ENCODE data around the gene LUC7L2. TPM values are rescaled to one million over a fixed set of nuclear protein-coding genes. Genes with fewer than 3 reads are reported as not detected.
"Not testable (repeated sequence)": the region's sequence is repeated elsewhere in the genome, so short reads cannot be mapped to it uniquely, and the experiment has no call there.

LUC7L2 gene, protein sequence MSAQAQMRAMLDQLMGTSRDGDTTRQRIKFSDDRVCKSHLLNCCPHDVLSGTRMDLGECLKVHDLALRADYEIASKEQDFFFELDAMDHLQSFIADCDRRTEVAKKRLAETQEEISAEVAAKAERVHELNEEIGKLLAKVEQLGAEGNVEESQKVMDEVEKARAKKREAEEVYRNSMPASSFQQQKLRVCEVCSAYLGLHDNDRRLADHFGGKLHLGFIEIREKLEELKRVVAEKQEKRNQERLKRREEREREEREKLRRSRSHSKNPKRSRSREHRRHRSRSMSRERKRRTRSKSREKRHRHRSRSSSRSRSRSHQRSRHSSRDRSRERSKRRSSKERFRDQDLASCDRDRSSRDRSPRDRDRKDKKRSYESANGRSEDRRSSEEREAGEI
- total RNA-seq = 66.7 TPM

DNA sequence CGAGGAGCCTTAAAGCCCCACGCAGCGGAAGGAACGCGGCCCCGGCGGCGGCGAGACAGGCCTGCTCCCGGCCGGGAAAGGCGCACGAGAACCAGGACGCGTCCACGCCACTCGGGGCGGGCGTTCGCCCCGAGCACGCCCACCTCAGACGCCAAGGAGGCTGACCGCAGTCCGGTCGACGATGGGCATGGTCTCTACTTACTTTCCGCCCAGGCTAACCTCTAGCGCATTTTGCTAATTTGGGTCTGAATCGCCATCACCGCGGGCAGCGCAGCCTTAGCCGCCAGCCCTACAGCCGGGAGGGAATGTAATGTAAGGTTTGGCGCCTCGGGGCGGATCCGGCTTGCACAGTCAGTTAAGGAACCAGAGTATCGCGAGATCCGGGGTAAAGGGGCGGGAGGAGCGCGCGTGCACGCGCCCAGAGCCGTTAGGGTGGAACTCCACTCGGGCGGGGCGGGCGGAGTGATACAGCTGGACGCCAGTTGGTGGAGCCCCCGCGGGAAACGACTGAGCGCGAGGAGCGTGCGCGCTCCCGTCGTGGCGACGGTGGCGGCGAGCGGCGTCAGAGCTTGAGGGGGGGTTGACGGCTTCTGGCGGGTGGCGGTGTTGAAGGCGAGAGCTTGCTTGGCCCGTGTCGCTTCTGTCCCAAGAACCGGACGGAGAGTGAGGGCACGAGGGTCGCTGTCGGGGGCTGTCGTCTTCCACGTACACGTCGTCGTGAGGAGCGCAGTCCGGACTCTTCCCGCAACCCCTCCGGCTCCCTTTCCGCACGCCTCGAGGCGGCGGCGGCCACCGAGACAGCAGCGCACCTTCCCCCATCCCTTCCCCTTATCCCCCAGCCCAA is at the start of gene LUC7L2:
TSS of gene LUC7L2 (plus strand) at position 529 of the 844 bp plus-strand sequence. CDS start 368 bp downstream, outside the sequence.
- peak; percentile 99 for DNase-seq

DNA sequence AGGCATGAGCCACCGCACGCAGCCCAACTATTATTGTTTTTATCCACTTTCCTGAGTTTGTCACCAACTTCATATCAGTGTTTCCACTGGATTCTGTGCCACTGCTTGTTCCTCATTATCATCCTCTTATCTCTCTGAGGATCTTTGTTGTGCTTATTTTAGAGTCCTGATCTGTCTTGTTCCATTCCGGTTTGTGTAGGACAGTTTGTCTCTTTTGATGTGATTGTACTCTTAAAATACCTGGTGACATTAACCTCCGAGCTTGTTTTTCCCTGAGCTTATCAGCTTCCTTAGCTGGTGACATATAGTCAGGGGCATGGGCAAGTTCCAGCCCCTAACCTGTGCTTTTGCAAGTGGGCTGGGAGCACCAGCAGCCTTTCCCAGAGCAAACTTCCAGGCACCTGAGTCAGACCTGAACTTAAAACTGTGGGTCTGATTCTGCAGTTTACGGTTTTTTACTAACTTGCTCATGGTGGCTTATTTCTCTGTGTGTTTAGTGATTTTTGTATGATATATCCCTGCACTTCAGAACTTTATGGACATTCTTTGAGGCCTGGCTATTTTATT is 41.7 kb upstream of the LUC7L2 start:
- DNase-seq = no peak

DNA sequence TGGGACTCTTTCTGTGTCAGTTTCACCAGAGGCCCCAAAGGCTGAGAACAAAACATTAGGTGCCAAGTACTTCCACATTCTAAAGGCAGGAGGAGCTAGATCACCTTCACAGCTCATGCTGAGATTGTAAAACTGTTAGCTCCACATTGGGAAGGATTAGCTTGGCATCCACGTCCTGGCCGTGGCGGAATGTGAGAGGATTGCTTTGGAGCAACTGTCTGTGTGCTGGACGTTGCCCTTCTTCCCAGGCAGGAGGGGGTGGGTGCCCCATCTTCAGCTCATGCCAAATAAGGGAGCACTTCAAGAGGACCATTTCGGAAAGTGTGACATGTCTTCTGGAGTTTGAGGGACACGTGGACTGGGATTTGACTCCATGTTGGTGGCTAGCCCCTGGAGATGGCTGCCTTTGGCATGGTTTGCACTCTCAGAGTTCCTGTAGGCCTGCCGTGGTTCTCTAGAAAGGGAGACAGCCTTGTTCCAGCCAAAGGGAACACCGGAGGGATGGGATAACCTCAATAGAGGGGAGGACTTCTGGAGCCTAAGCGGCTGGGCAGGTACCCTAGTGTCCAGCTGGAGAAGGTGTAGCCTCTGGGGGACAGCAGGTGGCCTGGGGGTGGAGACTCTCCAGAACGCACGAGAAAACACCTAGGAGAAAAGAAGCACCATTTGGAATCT is 38.5 kb upstream of the LUC7L2 start:
- DNase-seq = peak; percentile 26

DNA sequence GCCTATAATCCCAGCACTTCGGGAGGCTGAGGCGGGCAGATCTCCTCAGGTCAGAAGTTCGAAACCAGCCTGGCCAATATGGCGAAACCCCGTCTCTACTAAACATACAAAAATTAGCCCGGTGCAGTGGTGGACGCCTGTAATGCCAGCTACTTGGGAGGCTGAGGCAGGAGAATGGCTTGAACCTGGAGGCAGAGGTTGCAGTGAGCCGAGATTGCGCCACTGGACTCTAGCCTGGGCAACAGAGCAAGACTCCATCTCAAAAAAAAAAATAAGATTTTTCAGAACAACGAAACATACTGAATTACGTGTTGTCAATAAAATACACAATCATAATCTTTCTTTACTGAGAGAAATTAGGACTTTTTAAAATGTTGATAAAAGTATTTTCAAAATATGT is 35.0 kb upstream of the LUC7L2 start:
- DNase-seq = not testable (repeated sequence)

DNA sequence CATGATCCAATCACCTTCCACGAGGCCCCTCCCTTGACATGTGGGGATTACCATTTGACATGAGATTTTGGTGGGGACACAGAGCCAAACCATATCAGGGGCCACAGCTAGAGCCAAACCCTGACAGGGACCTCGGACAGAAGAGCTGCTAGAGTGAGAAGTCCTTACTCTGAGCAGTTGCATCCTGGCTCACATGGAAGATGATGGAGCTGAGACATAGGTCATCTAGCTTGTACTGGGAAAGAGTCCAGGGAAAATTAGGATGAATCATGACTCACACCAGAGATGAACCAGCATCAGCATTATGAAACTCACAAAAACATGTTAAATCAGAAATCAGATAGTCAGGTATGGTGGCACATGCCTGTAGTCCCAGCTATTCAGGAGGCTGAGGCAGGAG is 31.3 kb upstream of the LUC7L2 start:
- DNase-seq = no peak

DNA sequence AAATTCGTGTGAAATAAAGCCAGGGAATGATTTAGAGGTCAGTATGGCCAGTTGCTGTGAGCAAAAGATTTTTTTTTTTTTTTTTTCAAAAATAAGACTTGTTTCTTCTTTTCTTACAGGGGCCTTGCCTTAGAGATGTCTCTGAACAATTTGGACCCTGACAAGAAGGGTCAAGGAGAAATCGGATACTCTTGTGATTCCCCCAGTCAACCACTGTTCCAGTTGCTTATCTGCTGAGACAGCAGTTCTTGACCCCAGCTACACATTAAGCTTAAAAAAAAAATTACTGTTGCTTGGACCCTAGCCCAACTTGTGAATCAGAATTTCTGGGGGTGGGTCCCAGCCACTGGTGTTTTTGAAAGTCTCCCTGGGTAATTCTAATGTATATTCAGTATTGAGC is 30.6 kb upstream of the LUC7L2 start:
- no peak for DNase-seq

DNA sequence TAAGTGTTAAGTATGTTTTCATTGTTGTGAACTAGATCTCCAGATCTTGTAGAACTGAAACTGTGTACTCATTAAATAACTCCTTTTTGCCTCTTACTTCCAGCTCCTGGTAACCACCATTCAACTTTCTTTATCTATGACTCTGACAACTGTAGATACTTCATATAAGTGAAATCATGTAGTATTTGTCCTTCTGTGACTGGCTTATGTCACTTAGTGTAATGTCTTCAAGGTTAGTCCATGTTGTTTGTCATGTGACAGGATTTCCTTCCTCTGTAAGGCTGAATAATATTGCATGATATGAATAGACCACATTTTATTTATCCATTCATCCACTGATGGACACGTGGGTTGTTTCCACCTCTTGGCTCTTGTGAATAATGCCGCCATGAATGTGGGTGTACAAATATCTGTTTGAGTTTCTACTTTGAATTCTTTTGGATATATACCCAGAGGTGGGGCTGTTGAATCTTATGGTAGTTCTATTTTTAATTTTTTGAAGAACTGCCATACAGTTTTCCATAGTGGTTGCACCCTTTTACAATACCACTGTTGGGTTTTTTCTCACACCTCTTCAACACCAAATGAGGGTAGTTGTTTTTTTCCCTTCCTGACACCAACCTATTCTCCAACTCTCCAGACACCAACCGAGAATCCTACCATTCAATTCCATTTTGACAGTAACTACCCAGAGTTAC is 29.2 kb upstream of the LUC7L2 start:
- DNase-seq = no peak

DNA sequence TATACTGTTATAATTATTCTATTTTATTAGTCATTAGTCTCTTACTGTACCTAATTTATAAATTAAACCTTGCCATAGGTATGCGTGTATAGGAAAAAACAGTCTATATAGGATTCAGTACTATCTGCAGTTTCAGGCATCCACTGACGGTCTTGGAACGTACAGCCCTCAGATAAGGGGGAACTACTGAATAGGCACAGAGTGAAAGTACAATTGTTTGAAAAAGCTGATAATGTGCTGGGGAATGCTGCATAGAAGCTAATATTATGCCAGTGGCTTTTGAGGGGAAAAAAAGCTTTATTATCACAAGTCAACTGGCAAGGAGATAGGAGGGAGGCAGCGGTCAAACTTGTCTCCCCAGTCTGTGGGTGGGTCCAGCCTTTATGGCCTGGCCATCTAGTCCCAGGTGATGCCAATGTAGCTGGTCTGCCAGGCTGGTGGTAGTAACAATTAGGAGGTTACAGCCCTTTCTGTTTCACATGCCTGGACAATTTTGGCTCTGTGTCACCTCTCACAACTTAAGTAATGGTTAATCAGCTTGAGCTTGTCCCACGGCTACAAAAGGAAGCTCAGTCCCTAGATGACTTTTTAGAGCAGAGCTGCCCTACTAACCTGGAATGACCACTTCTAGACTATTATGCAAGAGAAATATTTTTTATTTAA is 26.9 kb upstream of the LUC7L2 start:
- no peak for DNase-seq

DNA sequence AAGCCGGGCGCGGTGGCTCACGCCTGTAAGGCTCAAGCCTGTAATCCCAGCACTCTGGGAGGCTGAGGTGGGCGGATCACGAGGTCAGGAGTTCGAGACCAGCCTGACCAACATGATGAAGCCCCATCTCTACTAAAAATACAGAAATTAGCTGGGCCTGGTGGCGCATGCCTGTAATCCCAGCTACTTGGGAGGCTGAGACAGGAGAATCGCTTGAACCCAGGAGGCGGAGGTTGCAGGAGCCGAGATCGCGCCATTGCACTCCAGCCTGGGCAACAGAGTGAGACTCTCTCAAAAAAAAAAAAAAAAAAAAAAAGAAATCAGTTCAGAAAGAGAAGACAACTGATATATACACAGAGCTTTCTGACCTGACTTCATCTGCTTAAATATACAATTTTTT is 26.3 kb upstream of the LUC7L2 start:
- DNase-seq = not testable (repeated sequence)

DNA sequence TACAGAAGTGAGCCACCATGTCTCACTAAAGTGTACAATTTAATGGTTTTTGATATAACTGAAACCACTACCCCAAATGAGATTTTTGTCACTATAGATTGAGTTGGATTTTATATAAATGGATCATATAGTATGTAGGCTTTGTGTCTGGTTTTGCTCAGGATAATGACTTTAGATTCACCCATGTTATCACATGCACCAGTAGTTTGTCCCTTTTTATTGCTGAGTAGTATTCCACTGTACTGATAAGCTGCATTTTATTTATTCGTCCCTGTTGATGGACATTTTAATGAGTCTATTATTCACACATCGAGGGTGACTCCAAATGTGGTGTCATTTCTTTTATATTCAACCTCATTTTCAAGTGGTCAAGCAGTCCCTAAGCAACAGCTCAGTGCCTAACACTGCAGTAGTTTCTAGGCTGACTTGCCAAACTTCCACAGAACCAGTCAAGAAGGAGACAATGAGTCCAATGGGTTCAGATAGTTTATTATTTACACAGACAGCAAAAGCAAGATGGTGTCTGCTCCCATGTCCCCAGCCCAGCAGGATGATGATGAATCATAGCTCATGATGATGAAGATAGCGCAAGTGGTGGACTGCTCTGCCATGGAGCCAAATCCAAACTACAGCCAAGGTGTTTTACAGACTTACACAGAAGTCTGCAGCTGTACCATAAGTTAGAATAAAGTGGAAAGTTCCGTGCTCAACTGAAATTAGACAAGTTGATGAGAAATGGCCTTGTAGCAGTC is 25.1 kb upstream of the LUC7L2 start:
- DNase-seq = no peak

DNA sequence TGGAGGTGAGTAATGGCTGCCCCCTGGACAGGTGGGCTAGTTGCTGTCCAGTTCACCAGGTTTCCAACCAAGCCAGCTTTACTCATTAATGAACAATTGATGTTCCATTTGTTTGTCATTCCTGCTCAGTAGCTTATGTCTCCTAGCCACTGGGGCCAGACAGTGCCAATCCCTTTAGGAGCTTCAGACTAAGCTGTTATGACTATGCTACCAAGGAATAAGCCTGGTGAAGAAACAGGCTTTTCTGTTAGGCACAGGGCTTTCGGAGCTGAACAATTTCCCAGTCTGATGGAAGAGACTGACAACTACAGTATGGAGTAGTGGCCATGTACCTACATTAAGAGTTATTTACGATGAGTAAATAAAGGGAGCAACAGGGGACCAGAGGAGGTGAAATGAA is 20.7 kb upstream of the LUC7L2 start:
- no peak for DNase-seq

DNA sequence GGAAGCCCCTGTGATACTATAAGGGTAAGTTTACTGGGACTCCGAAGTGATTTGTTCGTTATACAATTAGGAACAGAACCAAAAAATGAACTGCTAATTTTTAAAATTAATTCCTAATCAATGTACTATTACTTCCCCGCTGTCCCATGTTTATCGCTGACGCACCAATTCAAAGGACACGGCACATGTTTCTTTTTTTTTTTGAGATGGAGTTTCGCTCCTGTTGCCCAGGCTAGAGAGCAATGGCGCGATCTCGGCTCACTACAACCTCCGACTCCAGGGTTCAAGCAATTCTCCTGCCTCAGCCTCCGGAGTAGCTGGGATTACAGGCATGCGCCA is 20.0 kb upstream of the LUC7L2 start:
- no peak for DNase-seq

DNA sequence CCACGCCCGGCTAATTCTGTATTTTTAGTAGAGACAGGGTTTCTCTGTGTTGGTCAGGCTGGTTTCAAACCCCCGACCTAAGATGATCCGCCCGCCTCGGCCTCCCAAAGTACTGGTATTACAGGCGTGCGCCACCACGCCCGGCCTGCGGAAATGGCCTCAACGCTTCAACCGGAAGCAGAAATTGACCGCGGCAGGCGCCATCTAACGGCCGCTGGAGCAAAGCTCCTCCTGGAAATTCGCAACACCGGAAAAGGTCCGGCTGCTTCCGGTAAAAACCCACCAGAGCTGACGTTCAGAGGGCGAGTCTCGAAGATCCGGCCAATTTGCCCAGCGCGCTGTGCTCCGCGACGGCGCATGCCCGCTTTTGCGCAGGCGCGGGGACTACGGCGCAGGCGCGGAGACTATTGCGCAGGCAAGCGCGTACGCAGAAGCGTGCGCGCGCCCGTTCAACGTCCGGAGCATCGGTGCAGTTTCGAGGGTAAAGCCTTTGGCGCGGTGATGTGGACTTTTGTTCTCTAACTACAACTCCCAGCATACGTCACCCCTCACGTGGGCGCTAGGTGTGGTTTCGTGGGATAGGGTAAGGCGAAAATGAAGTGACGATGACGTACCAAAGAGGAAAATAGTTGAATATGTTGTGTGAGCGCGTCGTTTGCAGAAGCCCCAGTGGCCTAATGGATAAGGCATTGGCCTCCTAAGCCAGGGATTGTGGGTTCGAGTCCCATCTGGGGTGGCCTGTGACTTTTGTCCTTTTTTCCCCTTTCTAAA is 19.5 kb upstream of the LUC7L2 start:
- peak; percentile 100 for DNase-seq

DNA sequence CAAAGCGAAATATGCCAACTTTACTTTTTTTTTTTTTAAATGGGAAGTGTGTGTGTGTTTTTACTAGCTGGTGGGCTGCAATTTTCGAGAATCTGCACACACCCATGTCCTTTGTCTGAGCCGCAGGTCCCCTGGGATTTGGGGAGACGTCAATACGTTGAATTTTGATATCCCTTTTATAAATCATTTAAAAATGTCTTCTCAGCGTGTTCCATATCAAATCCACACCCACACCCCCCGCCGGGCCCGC is 19.0 kb upstream of the LUC7L2 start:
- no peak for DNase-seq

DNA sequence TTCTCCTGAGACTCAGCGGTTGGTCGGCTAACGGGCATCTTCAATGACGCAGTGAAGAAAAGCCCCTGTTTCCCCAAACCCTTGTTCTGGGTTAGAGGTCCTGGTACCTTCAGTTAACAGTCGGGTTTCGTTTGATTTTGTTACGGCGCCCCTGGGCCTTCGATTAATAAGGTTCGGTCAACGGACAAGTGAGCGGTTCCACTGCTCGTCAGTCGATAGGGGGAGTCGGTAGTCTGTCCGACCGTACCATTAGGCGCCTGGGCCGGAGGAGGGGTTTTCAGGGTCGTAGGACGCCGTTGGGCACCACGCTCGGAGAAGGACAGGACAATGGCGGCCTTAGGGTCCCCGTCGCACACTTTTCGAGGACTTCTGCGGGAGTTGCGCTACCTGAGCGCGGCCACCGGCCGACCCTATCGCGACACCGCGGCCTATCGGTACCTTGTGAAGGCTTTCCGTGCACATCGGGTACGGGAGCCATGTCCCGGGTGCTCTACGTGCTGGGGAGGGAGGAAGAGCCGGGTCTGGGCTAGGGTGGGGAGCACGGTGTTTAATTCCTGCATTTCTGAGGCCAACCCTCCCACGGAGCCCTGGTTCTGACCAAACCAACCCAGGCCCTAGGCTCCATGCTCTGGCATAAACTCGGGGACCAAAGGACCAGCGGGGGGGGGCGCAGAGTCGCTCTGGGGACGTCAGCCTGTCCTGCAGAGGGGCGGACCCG is 18.5 kb upstream of the LUC7L2 start, which contains the start of gene FMC1:
TSS of gene FMC1 (plus strand) at position 280 of the 718 bp plus-strand sequence. CDS start at position 328, 48 bp downstream.
- DNase-seq = peak; percentile 97

DNA sequence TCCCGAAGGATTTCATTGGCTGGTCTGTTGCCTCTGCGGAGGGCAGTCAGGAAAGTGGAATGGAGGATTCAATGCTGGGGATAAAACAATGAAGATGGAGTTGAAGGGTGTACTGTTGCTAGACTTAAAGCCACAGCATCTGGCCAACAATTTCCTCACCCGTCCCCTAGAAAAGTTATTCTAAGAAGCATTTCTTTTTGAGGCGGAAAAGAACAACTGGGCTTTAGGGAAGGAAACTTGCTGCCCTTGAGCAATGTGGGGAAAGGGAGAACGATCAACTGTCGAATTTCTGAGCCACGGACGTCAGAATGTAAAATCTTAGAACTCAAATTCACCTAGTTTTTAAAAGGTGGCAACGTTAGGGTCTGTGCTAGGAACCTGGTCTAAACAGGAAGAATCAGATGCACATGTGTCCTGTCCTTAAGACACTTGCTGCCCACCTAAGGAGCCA is 17.9 kb upstream of the LUC7L2 start:
- no peak for DNase-seq

DNA sequence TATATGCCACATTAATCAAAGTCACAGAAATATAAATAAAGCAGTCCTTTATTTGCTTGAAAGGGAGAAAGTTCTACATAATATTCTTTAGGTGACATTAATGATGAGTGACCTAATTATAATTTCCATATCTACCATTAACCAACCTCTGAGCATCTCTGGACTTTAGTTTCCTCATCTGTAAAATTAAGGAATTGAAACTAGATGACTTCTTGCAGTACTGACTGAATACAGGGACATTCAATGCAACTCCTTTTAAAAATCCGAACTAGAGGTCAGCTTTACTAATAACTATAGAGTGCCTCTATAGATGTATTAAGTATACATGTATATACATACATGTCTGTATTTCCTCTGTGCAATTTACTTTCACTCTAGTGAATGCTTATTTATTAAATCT is 14.7 kb upstream of the LUC7L2 start:
- DNase-seq = no peak

DNA sequence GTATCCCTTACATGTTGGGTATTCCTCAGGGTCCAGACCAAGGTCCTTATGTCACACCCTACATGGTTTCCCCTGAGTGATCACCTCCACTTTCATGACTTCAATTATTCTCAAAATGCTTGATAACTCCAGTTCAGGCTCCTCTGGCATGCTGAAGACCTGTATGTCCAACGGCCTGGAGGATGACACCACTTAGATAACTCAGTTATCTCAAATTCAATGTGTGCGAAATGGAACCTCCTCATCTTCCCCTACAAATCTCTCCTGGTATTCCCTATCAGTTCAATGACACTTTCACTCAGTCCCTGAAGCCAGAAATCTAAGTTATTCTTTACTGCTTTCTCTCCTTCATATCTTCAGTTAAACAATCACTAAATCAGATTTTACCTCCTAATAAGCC is 8.7 kb upstream of the LUC7L2 start:
- DNase-seq = no peak

DNA sequence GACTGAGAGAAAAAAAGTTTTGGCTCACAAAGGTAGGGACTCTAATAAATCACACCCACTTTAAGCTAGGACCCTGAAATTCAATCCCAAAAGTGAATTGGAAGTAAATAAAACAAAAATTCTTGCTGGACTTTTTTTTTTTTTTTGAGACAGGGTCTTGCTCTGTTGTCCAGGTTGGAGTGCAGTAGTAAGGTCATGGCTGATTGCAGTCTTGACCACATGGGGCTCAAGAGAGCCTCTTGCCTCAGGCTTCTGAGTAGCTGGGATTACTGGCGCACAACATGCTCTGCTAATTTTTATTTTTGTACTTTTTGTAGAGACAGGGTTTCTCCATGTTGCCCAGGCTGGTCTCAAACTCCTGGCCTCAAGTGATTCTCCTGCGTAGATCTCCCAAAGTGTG is 5.0 kb upstream of the LUC7L2 start:
- no peak for DNase-seq
